ENCODE measurements around the gene MYCBPAP.
"Not testable (repeated sequence)": the region's sequence is repeated elsewhere in the genome, so short reads cannot be mapped to it uniquely, and the experiment has no call there.

The MYCBPAP gene

GRCh38 chr17:50469208-50469605, 39.0 kb upstream of the MYCBPAP start:
- H3K4me1 ChIP-seq (ENCODE audit: control insufficient read depth in 1 of 2, insufficient read depth in 1 of 2, low read depth in 1 of 2, low read length in 1 of 2): peaks cover 0 to 4% of the 10 kb centered on the region in 2 experiments
- H3K27ac ChIP-seq: no peak overlapping the region
- no peaks in the 10 kb centered on the region for H3K36me3 ChIP-seq
- H3K27me3 ChIP-seq: peaks cover 71% of the 10 kb centered on the region
- H3K9me3 ChIP-seq: no peaks in the 10 kb centered on the region
- TF ChIP-seq CTCF (IDR thresholded peaks at IDR 0.05): no peak
- H3K4me3 ChIP-seq (ENCODE audit: low read depth in 1 of 2, low read length in 1 of 2): no peak overlapping the region

DNA sequence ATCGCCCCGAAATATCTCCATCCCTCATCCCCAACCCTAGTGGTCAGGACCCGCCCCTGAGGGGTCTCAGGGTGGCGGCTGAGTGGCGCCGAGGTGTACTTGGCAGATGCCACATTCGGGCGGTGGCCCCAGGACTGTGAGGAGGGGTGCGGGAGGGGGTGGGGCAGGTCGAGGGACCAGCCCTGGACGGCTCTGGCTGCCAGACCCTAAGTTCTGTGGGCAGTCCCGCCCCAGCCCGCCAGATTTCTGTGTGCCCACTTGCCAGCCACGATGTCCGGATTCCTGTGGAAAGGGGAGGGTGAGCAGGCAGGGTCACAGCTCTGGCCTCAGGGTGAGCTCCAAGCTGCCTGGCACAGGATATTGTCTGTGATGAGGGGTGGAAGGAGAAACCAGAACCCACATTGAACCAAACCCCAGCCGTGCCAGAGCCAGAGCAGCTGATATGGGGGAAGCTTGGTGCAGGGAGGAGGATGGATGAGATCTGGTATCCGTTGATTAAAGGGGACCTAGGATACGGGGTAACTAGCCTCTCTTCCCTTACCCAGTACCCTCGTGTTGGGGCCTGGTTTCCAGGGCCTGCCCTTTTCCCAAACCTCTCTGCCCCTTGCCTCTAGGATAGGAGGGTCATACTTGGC, 38.5 kb upstream of the MYCBPAP start:
- TF ChIP-seq CTCF (IDR thresholded peaks at IDR 0.05): no peak
- H3K4me3 ChIP-seq (ENCODE audit: low read depth in 1 of 2, low read length in 1 of 2): no peak overlapping the region

GRCh38 chr17:50470426-50470825, 37.8 kb upstream of the MYCBPAP start:
- Histone ChIP-seq H3K36me3 (no peaks in the 10 kb centered on the region), H3K4me3 (ENCODE audit: low read depth in 1 of 2, low read length in 1 of 2) (no peak overlapping the region)

More for the DNA sequence above, 38.5 kb upstream of the MYCBPAP start:
- Histone ChIP-seq H3K9me3 (no peaks in the 10 kb centered on the region), H3K27me3 (peaks cover 75% of the 10 kb centered on the region), H3K36me3 (no peaks in the 10 kb centered on the region), H3K4me1 (ENCODE audit: control insufficient read depth in 1 of 2, insufficient read depth in 1 of 2, low read depth in 1 of 2, low read length in 1 of 2) (peaks cover 0 to 4% of the 10 kb centered on the region in 2 experiments), H3K27ac (no peak overlapping the region)

GRCh38 chr17:50471009-50471905, 37.0 kb upstream of the MYCBPAP start:
- Histone ChIP-seq H3K36me3 (no peaks in the 10 kb centered on the region), H3K4me1 (ENCODE audit: control insufficient read depth in 1 of 2, insufficient read depth in 1 of 2, low read depth in 1 of 2, low read length in 1 of 2) (peaks cover 0 to 4% of the 10 kb centered on the region in 2 experiments), H3K27ac (no peak overlapping the region), H3K4me3 (ENCODE audit: low read depth in 1 of 2, low read length in 1 of 2) (no peak overlapping the region), H3K27me3 (peaks cover 87% of the 10 kb centered on the region), H3K9me3 (no peaks in the 10 kb centered on the region)
- no peak for TF ChIP-seq CTCF (IDR thresholded peaks at IDR 0.05)

More at GRCh38 chr17:50470426-50470825, 37.8 kb upstream of the MYCBPAP start:
- Histone ChIP-seq H3K4me1 (ENCODE audit: control insufficient read depth in 1 of 2, insufficient read depth in 1 of 2, low read depth in 1 of 2, low read length in 1 of 2) (peaks cover 0 to 4% of the 10 kb centered on the region in 2 experiments), H3K27ac (no peak overlapping the region), H3K9me3 (no peaks in the 10 kb centered on the region), H3K27me3 (peaks cover 81% of the 10 kb centered on the region)
- no peak for TF ChIP-seq CTCF (IDR thresholded peaks at IDR 0.05)

GRCh38 chr17:50472286-50472685, 36.0 kb upstream of the MYCBPAP start:
- H3K36me3 ChIP-seq: no peaks in the 10 kb centered on the region
- H3K4me1 ChIP-seq (ENCODE audit: control insufficient read depth in 1 of 2, insufficient read depth in 1 of 2, low read depth in 1 of 2, low read length in 1 of 2): peaks cover 0 to 4% of the 10 kb centered on the region in 2 experiments
- H3K9me3 ChIP-seq: no peaks in the 10 kb centered on the region
- peaks cover 81% of the 10 kb centered on the region for H3K27me3 ChIP-seq
- no peak for TF ChIP-seq CTCF (IDR thresholded peaks at IDR 0.05)
- no peak overlapping the region for H3K4me3 ChIP-seq (ENCODE audit: low read depth in 1 of 2, low read length in 1 of 2)
- no peak overlapping the region for H3K27ac ChIP-seq

- H3K36me3 ChIP-seq; H3K4me3 ChIP-seq (ENCODE audit: low read depth in 1 of 2, low read length in 1 of 2); H3K4me1 ChIP-seq (ENCODE audit: control insufficient read depth in 1 of 2, insufficient read depth in 1 of 2, low read depth in 1 of 2, low read length in 1 of 2); H3K9me3 ChIP-seq; H3K27ac ChIP-seq: not testable (repeated sequence)
- H3K27me3 ChIP-seq: peaks cover 77% of the 10 kb centered on the region
Measured at GRCh38 chr17:50472761-50473161, 35.5 kb upstream of the MYCBPAP start.
